ENCODE results near the gene PXDN. TPM values are rescaled to one million over a fixed set of nuclear protein-coding genes. Genes with fewer than 3 reads are reported as not detected.
"Not testable (repeated sequence)": the region's sequence is repeated elsewhere in the genome, so short reads cannot be mapped to it uniquely, and the experiment has no call there.

The PXDN gene
- total RNA-seq, 2 experiments from 2014 or later = not detected

GRCh38 chr2:1704631-1705556, 39.4 kb downstream of the PXDN start:
- H3K4me1 Mint-ChIP-seq (ENCODE audit: low read depth) = peaks cover 2% of the 10 kb centered on the region
- no peak for DNase-seq
- ChIA-PET POLR2A (interaction anchor here (0.7 kb wide), 1 partner anchor 43 kb away, joined by 4 read pairs; no protein-coding TSS in a partner anchor), CTCF (no interaction called here)
- no peak overlapping the region for H3K27ac Mint-ChIP-seq
- H3K36me3 Mint-ChIP-seq = no peaks in the 10 kb centered on the region
- no peaks in the 10 kb centered on the region for H3K9me3 Mint-ChIP-seq
- peaks cover 3% of the 10 kb centered on the region for H3K27me3 Mint-ChIP-seq
- H3K4me3 Mint-ChIP-seq = no peak overlapping the region
- intact Hi-C loops (cut with micrococcal nuclease) = no loop called here

- no peak overlapping the region for H3K4me3 Mint-ChIP-seq
- DNase-seq = no peak
- intact Hi-C loops (cut with micrococcal nuclease) = no loop called here
- H3K27me3 Mint-ChIP-seq = peaks cover 3% of the 10 kb centered on the region
- no peaks in the 10 kb centered on the region for H3K4me1 Mint-ChIP-seq (ENCODE audit: low read depth)
- ChIA-PET POLR2A (no interaction called here), CTCF (no interaction called here)
- no peaks in the 10 kb centered on the region for H3K9me3 Mint-ChIP-seq
- no peak overlapping the region for H3K27ac Mint-ChIP-seq
- no peaks in the 10 kb centered on the region for H3K36me3 Mint-ChIP-seq
Measured at GRCh38 chr2:1702186-1702565, 42.1 kb downstream of the PXDN start.

- Mint-ChIP-seq H3K4me3 (no peak overlapping the region), H3K36me3 (no peaks in the 10 kb centered on the region), H3K27ac (no peak overlapping the region), H3K9me3 (no peaks in the 10 kb centered on the region), H3K4me1 (ENCODE audit: low read depth) (no peaks in the 10 kb centered on the region), H3K27me3 (peaks cover 3% of the 10 kb centered on the region)
- POLR2A ChIA-PET = no interaction called here
- CTCF ChIA-PET = no interaction called here
- intact Hi-C loops (cut with micrococcal nuclease) = no loop called here
- DNase-seq = no peak
Measured at GRCh38 chr2:1701556-1702185, 42.6 kb downstream of the PXDN start.

- Mint-ChIP-seq H3K27me3 (peaks cover 3% of the 10 kb centered on the region), H3K4me1 (ENCODE audit: low read depth) (no peaks in the 10 kb centered on the region), H3K27ac (no peak overlapping the region), H3K4me3 (no peak overlapping the region), H3K9me3 (peaks cover 5% of the 10 kb centered on the region), H3K36me3 (no peaks in the 10 kb centered on the region)
- ChIA-PET CTCF (no interaction called here), POLR2A (no interaction called here)
- DNase-seq = no peak
- intact Hi-C loops (cut with micrococcal nuclease) = no loop called here
Measured at GRCh38 chr2:1701020-1701419, 43.3 kb downstream of the PXDN start.

- POLR2A ChIA-PET; intact Hi-C loops (cut with micrococcal nuclease); H3K36me3 Mint-ChIP-seq; H3K4me3 Mint-ChIP-seq; H3K4me1 Mint-ChIP-seq (ENCODE audit: low read depth); H3K9me3 Mint-ChIP-seq; CTCF ChIA-PET; DNase-seq; H3K27ac Mint-ChIP-seq; H3K27me3 Mint-ChIP-seq: not testable (repeated sequence)
Measured at GRCh38 chr2:1700427-1700826, 43.9 kb downstream of the PXDN start.

- ChIA-PET CTCF (no interaction called here), POLR2A (no interaction called here)
- Mint-ChIP-seq H3K27ac (no peak overlapping the region), H3K27me3 (peaks cover 3% of the 10 kb centered on the region), H3K36me3 (no peaks in the 10 kb centered on the region), H3K4me1 (ENCODE audit: low read depth) (no peaks in the 10 kb centered on the region), H3K9me3 (peaks cover 5% of the 10 kb centered on the region), H3K4me3 (no peak overlapping the region)
- intact Hi-C loops (cut with micrococcal nuclease) = no loop called here
- DNase-seq = no peak
Measured at GRCh38 chr2:1698188-1698945, 45.9 kb downstream of the PXDN start.

GRCh38 chr2:1697601-1698000, 46.7 kb downstream of the PXDN start:
- POLR2A ChIA-PET = no interaction called here
- CTCF ChIA-PET = no interaction called here
- peaks cover 5% of the 10 kb centered on the region for H3K9me3 Mint-ChIP-seq
- no peaks in the 10 kb centered on the region for H3K36me3 Mint-ChIP-seq
- peaks cover 3% of the 10 kb centered on the region for H3K27me3 Mint-ChIP-seq
- H3K27ac Mint-ChIP-seq = no peak overlapping the region
- intact Hi-C loops (cut with micrococcal nuclease) = no loop called here
- no peaks in the 10 kb centered on the region for H3K4me1 Mint-ChIP-seq (ENCODE audit: low read depth)
- H3K4me3 Mint-ChIP-seq = no peak overlapping the region
- no peak for DNase-seq

- peaks cover 5% of the 10 kb centered on the region for H3K9me3 Mint-ChIP-seq
- H3K4me1 Mint-ChIP-seq (ENCODE audit: low read depth) = no peaks in the 10 kb centered on the region
- no peaks in the 10 kb centered on the region for H3K36me3 Mint-ChIP-seq
- no peak overlapping the region for H3K27ac Mint-ChIP-seq
- ChIA-PET POLR2A (no interaction called here), CTCF (interaction anchor here (0.7 kb wide), 1 partner anchor 73 kb away, joined by 3 read pairs; no protein-coding TSS in a partner anchor)
- H3K27me3 Mint-ChIP-seq = peaks cover 3% of the 10 kb centered on the region
- intact Hi-C loops (cut with micrococcal nuclease) = no loop called here
- no peak for DNase-seq
- H3K4me3 Mint-ChIP-seq = no peak overlapping the region
Measured at GRCh38 chr2:1696472-1696871, 47.8 kb downstream of the PXDN start.

- Mint-ChIP-seq H3K9me3 (peaks cover 5% of the 10 kb centered on the region), H3K27me3 (no peaks in the 10 kb centered on the region), H3K27ac (no peak overlapping the region), H3K4me3 (no peak overlapping the region), H3K4me1 (ENCODE audit: low read depth) (no peaks in the 10 kb centered on the region), H3K36me3 (no peaks in the 10 kb centered on the region)
- intact Hi-C loops (cut with micrococcal nuclease) = no loop called here
- ChIA-PET CTCF (no interaction called here), POLR2A (no interaction called here)
- DNase-seq = no peak
Measured at GRCh38 chr2:1694371-1695271, 49.7 kb downstream of the PXDN start.

- intact Hi-C loops (cut with micrococcal nuclease) = no loop called here
- Mint-ChIP-seq H3K4me1 (ENCODE audit: low read depth) (no peaks in the 10 kb centered on the region), H3K27me3 (no peaks in the 10 kb centered on the region), H3K27ac (no peak overlapping the region), H3K9me3 (peaks cover 5% of the 10 kb centered on the region), H3K36me3 (no peaks in the 10 kb centered on the region), H3K4me3 (no peak overlapping the region)
- POLR2A ChIA-PET = no interaction called here
- no peak for DNase-seq
- CTCF ChIA-PET = no interaction called here
Measured at GRCh38 chr2:1693723-1694122, 50.6 kb downstream of the PXDN start.

- H3K9me3 Mint-ChIP-seq = peaks cover 5% of the 10 kb centered on the region
- no peaks in the 10 kb centered on the region for H3K36me3 Mint-ChIP-seq
- POLR2A ChIA-PET = no interaction called here
- intact Hi-C loops (cut with micrococcal nuclease) = no loop called here
- H3K4me3 Mint-ChIP-seq = no peak overlapping the region
- DNase-seq = no peak
- CTCF ChIA-PET = no interaction called here
- H3K4me1 Mint-ChIP-seq (ENCODE audit: low read depth) = no peaks in the 10 kb centered on the region
- H3K27ac Mint-ChIP-seq = no peak overlapping the region
- H3K27me3 Mint-ChIP-seq = no peaks in the 10 kb centered on the region
Measured at GRCh38 chr2:1692342-1692741, 52.0 kb downstream of the PXDN start.

GRCh38 chr2:1691366-1691765, 52.9 kb downstream of the PXDN start:
- Mint-ChIP-seq H3K4me3 (no peak overlapping the region), H3K9me3 (peaks cover 3% of the 10 kb centered on the region), H3K4me1 (ENCODE audit: low read depth) (no peaks in the 10 kb centered on the region), H3K27me3 (no peaks in the 10 kb centered on the region), H3K36me3 (no peaks in the 10 kb centered on the region), H3K27ac (no peak overlapping the region)
- no peak for DNase-seq
- POLR2A ChIA-PET = no interaction called here
- CTCF ChIA-PET = interaction anchor here (1.1 kb wide), 1 partner anchor 59 kb away, joined by 3 read pairs; no protein-coding TSS in a partner anchor
- intact Hi-C loops (cut with micrococcal nuclease) = no loop called here

Data from activated CD4-positive, alpha-beta memory T cell treated with anti-CD3 and anti-CD28 coated beads for 36 hours (primary cell).